GM18517 (cell line): ENCODE results near the gene ZNF780B.
"Not testable (repeated sequence)": the region's sequence is repeated elsewhere in the genome, so short reads cannot be mapped to it uniquely, and the experiment has no call there.

ENCODE experiments used
- ATAC-seq: cut with Tn5 transposase; IDR thresholded peaks from one replicate; pipeline ENCODE4 v1.9.1; 2021; ENCODE audit warnings: mild to moderate bottlenecking, moderate library complexity; ENCODE audit not compliant: unreplicated experiment

The ZNF780B gene

GRCh38 chr19:40041718-40042117 lies 14.3 kb downstream of the ZNF780B start:
- ATAC-seq: not testable (repeated sequence)

- ATAC-seq: not testable (repeated sequence)
Measured at GRCh38 chr19:40038047-40038446, 18.0 kb downstream of the ZNF780B start.

GRCh38 chr19:40035996-40036395 lies 20.0 kb downstream of the ZNF780B start:
- no peak for ATAC-seq

DNA sequence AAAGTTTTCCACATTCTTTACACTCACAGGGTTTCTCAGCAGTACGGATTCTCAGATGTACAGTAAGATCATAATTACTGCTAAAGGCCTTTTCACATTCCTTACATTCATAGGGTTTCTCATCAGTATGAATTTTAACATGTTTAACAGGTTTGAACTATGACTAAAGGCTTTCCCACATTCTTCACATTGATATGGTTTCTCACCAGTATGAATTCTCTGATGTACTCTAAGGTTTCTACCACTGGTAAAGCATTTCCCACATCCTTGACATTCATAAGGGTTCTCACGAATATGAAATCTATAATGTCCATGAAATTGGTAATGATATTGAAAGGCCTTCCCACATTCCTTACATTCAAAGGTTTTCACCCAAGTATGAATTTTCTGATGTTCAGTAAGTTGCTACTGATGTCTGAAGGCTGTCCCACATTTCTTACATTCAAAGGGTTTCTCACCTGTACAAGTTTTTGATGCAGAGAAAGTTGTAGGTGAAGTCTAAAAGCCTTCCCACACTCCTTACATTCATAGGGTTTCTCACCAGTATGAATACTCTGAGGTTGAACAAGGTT lies 22.0 kb downstream of the ZNF780B start:
- no peak for ATAC-seq

- no peak for ATAC-seq
Measured at GRCh38 chr19:40026597-40026970, 29.4 kb downstream of the ZNF780B start.

DNA sequence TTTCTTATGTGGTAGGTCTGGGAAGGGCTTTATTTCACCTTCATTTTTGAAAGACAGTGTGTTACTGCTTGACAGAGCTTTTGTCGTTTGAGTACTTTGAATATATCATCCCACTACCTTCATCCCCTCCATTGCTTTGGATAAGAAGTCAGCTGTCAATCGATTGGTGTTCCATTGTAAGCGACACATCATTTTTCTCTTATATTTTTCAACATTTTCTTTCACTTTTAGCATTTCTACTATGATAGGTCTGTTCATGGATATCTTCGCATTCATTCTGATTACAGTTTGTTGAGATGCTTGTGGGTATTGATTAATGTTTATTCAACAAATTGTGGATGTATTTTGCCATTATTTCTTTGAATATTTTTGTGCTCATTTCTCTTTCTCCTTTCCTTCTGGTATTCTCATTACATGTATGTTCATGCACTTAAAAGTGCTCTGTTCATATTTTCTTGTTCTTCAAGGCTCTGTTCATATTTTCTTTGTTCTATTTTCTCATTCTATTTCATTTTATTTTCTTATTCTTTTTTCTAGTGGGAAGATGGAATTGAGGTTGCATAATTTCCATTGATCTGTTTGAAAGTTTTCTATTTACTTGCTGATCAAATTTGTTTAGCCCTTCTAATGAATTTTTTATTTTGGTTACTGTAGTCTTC lies 30.0 kb downstream of the ZNF780B start:
- no peak for ATAC-seq

- no peak for ATAC-seq
Measured at GRCh38 chr19:40023969-40024368, 32.1 kb downstream of the ZNF780B start.

DNA sequence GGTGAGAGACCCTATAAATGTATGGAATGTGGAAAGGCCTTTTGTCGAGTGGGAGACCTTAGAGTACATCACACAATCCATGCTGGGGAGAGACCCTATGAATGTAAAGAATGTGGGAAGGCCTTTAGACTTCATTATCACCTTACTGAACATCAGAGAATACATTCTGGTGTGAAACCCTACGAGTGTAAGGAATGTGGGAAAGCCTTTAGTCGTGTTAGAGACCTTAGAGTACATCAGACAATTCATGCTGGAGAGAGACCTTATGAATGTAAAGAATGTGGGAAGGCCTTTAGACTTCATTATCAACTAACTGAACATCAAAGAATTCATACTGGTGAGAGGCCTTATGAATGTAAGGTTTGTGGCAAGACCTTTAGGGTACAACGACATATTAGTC lies 42.0 kb downstream of the ZNF780B start:
- no peak for ATAC-seq

GRCh38 chr19:40009674-40010073 lies 46.4 kb downstream of the ZNF780B start:
- no peak for ATAC-seq

GRCh38 chr19:40006273-40006691 lies 49.7 kb downstream of the ZNF780B start:
- no peak for ATAC-seq

- ATAC-seq: no peak
Measured at GRCh38 chr19:40005691-40006272, 50.2 kb downstream of the ZNF780B start.

- ATAC-seq: no peak
Measured at GRCh38 chr19:39998501-39998900, 57.5 kb downstream of the ZNF780B start.

DNA sequence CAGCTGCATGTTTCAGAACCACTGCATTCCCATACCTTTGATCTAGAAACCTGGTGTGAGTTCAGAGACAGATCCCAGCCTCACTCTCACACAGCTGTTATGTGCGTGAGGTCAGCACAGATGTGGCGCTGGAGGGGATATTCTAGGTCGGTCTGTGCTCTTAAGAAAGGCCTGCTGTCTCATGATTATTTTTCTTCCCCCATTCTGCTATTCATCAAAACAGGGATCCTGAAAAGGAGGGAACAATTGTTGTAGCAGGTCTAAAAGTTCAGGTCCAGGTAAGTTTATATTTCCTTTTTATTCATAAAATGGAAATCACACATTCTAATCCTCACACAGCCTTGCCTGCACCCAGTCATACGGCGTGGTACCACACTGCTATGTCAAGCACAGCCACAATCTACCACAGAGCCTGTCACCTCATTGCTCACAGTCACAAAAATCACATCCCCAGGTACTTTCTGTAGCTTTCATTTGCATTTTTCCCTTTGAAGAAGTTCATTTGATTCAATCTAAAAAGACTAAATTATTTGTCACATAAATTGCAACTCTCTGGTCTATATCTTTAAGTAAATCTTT lies 58.3 kb downstream of the ZNF780B start:
- no peak for ATAC-seq

DNA sequence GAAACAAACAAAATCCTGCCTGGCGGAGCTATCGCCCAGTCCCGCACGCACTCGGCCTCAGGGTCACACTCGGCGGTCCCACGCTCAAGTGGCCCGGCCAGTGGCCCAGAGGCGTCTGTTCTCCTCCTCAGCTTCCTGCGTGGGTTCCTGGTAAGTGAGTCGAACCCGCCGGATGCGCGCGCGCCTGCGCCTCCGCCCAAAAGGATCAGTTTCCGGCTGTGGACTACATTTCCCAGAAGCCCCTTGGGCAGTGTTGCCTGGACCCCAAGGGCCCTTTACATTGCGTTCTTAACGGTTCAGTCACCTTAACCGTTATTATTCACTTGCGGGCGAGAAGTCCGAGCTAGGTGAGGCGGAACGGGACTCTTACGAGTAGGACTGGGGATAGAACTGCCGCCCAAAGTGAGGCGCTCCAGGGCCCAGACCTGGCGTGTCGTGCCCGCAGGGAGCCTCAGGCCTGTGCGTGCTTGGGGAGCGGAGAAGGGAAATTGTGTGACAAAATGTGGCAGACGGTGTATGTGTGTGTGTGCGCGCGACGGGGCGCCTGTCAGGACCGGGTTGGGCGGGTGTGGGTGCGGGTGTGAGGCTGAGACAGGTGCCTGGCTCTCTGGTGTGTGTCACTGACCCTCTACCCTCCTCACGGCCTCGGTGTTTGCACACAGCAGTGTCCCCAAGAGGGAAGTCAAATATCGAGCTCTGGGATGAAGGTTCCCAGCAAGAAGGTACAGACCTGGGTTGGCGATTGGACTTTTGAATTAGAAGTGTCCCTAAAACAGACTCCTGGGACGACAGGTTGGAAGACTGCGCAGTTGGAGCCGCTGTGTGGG lies 59.0 kb downstream of the ZNF780B start, which contains the start of gene ZNF546:
Gene ZNF546 (plus strand): TSS at position 250 of the 827 bp plus-strand sequence. CDS start 1,267 bp downstream, outside the sequence.
- ATAC-seq: peak; percentile 80

DNA sequence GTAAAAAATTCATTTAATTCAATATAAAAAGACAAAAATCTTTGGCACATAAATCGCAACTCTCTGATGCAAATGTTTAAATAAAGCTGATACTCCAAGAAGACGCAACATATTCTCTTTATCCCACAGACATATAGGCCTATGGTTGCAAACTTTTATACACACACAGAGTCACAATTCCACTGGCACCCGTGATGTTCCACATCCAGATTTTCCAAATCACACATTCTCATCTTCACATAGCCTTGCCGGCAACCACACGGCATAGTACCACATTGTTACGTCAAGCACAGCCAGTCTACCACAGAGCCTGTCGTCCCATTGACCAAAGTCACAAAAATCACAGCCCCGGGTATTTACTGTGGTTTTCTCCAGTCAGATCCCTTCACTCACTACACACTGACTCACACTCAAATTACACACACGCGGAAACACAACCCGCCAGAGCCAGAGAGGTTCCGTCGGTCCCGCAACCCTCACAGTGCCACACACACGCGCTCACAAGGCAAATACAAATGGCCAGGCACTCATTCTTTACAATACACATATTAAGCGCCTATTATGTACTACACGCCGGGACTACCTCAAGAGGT lies 59.7 kb downstream of the ZNF780B start:
- peak; percentile 39 for ATAC-seq

DNA sequence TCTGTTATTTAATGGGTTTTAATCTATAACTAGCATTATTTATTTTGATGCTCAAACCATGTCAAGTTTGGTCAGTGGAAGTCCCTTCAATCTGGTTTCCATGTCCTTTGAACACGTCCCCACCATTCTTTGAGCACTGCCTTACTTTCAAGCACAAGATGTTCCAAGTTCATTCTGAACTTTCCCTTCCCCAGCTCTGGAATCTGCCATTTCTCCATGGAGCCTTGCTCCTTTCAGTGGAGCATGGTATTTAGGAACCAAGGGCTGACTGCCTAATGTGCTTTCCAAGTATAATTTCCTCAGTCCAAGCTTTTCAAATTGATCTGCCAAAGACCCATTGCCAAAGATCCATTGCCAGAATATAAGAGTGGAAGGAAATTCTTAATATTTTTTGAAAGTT lies 60.2 kb downstream of the ZNF780B start:
- no peak for ATAC-seq

DNA sequence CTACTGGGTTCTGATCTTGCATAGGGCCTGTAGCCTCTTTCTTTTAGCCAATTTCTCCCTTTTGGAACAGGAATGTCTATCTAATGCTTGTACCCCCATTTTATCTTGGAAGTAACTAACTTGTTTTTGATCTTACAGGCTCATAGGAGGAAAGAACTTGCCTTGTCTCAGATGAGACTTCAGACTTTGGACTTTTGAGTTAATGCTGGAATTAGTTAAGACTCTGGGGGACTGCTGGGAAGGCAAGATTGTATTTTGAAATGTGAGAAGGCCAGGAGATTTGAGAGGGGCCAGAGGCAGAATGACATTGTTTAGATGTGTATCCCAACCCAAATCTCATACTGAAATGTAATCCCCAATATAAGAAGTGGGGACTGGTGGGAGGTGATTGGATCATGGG lies 61.7 kb downstream of the ZNF780B start:
- ATAC-seq: no peak

- no peak for ATAC-seq
Measured at GRCh38 chr19:39993605-39994004, 62.4 kb downstream of the ZNF780B start.

- no peak for ATAC-seq
Measured at GRCh38 chr19:39987596-39987995, 68.4 kb downstream of the ZNF780B start.

GRCh38 chr19:39987167-39987566 lies 68.9 kb downstream of the ZNF780B start:
- no peak for ATAC-seq

DNA sequence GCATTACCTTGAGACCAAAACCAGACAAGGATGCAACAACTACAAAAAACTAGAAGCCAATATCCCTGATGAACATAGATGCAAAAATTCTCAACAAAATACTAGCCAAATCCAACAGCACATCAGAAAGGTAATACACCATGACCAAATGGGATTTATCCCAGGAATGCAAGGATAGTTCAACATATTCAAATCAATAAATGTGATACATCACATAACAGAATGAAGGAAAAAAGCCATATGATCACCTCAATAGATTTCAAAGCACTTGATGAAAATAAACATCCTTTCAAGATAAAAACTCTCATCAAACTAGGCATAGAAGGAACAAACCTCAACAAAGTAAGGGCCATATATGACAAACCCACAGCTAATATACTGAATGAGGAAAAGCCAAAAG lies 69.4 kb downstream of the ZNF780B start:
- no peak for ATAC-seq
